Amniotic epithelial cell (primary cell): Measurements from ENCODE around the gene GALNT1.
"Not testable (repeated sequence)": the region's sequence is repeated elsewhere in the genome, so short reads cannot be mapped to it uniquely, and the experiment has no call there.

Experiments
- DNase-seq: peaks from one replicate; pipeline ENCODE4 v3.0.0-alpha.2; 2010; ENCODE audit warnings: low read depth

The GALNT1 gene

DNA sequence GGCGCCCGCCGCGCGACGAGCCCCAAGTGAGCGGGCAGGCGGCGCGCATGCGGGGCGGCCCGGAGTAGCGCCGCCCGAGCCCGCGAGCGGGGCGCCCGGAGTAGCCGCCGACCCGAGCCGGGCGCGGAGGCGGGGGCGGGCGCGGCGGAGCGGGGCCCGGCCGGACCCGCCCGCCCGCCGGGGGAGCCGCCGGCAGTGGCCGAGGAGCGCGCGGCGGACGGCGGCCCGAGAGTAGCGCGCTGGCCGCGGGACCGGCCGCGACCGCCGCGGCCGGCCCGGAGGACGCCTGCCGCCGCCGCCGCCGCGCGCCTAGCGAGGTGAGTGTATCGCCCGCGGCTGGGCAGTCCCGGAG lies at the start of gene GALNT1:
Gene GALNT1, plus strand, starts transcription at position 195 of the 352 bp plus-strand sequence. CDS start 72,923 bp downstream, outside the sequence.
- DNase-seq = no peak

DNA sequence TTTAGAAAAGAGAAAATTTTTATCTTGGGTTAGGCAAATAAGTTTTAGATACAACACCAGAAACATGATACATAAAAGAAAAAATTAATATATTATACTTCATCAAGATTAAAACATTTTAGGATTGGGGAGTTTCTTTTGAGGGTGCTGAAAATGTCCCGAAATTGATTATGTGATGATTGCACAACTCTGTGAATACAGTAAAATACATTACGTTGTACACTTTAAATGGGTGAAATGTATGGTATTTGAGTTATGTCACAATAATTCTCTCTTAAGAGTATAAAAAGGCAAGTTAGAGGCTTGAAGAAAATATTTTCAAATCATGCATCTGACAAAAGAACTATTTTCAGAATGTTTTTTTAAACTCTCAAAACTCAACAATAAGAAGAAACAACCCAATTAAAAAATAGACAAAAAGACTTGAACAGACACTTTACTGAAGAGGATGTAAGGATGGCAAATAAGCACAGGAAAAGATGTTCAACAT lies 47.6 kb upstream of the GALNT1 start:
- no peak for DNase-seq

DNA sequence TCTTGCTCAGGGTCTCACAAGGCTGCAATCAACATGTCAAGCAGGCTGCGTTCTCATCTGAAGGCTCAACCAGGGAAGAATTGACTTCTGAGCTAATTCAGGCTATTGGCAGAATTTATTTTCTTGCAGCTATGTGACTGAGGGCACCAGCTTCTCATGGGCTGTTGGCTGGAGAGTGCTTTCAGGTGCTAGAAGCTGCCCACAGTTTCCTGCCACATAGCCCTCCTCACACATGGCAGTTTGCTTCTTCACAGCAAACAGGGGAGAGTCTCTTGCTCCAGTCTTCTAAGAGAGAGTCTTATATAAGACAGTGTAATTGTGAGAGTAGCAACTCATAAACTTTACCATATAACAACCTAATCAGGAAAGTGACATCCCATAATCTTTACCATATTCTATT lies 46.2 kb upstream of the GALNT1 start:
- no peak for DNase-seq

DNA sequence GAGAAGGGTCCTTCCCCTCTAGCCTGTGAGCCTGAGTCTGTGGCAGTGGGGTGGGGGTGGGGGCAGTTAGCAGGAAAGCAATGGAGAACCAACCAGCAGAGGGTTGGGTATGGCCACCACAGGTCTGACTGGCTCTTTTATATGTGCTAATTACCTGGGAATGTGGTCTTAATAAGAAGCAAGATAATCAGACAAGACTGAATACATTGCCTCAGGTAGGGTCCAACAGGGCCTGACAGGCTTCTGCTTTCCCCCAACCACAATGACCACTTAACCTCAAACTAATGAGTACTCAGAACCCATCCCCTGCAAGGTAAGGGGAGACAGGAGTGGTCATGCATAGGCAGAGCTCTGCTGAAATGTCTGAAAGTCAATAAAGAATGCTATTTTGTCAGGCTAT lies 39.2 kb upstream of the GALNT1 start:
- DNase-seq = no peak

DNA sequence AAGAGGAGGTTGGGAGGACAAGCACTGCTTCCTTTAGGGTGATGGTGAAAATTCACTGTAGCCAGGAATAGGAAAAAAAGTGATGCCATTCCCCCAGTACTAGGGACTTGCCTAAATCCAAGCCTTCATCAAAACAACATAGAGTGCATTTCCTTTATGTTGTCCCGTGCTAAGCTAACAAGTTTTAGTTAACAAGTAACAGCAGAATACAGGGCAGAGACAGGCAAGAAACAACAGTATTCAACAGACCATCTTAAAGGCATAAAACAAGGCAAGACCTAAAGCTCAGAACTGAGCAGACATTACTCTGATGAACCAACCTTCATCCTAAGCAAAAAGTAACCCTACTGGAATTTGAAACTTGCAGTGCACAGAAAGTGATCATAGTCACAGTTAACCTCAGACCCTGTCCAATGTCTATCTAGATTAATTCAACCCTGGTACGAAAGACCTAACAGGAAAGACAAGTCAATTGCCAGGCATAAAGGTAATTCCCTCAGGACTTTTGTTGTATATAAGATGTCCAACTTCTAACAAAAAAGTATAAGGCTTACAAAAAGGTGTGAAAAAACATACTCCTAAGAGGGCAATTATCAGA lies 34.4 kb upstream of the GALNT1 start:
- DNase-seq = no peak

DNA sequence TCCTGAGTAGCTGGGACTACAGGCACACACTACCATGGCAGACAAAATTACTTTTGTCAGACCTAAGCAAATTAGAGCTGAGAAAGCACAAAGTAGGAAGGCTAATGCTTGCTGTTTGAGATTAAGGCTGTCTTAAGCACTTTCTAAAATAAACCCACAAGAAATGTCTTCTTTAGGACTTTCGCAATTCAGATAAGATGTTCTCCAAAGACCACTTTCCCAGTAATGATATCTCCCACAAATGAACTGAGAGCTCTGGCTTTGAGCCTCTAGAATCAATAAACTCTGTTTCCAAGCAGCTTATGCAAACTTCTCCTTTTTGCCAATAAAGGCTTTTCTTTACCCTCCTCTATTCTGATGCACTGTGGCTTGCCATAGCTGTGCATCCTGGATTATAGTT lies 32.0 kb upstream of the GALNT1 start:
- DNase-seq = peak; percentile 69

DNA sequence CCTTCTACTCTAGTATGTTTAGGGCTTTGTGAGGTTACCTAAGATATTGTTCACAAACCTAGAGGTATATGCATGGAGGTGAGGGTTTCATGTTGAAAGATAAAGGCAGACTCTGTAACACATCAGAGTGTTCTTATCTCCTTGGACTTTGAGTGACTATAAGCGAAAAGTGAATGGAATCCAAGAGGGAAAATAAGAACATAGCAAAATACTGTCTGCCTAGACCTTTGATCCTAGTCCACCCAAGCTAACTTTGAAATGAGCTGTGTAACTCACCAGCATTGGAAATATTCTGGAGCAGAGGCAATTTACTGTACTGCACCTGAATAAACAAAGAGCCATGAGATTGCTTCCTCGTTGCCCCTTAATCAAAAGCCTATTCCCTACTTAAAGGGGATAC lies 28.2 kb upstream of the GALNT1 start:
- DNase-seq = no peak

DNA sequence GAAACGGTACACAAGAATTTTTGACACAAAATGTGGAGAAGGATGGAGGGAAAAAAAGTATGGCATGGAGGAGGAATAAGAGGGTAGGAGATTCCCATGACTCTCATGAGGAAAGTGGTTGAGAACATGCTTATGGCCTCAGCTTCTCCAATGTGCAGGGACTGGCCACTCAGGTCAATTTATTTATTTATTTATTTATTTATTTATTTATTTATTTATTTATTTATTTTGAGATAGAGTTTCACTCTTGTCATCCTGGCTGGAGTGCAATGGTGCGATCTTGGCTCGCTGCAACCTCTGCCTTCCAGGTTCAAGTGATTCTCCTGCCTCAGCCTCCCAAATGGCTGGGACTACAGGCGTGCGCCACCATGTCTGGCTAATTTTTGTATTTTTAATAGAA lies 26.0 kb upstream of the GALNT1 start:
- DNase-seq = not testable (repeated sequence)

DNA sequence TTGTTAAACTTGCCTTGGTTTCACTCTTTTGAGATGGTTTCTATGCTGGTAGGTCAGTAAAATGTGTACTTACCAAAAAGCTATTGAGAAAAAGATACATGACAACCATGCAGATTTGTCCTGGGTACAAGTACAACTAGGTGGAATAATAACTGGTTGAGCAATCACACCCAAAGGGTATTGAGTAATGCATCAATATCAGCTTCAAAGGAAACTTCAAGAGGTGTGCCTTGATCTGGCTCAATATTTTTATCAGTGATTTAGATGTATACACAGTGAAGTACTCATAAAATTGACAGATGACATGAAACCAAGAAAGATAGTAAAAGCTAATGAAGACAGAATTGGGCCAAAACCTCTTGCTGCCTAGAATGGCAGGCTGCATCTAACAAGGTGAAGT lies 21.7 kb upstream of the GALNT1 start:
- no peak for DNase-seq

DNA sequence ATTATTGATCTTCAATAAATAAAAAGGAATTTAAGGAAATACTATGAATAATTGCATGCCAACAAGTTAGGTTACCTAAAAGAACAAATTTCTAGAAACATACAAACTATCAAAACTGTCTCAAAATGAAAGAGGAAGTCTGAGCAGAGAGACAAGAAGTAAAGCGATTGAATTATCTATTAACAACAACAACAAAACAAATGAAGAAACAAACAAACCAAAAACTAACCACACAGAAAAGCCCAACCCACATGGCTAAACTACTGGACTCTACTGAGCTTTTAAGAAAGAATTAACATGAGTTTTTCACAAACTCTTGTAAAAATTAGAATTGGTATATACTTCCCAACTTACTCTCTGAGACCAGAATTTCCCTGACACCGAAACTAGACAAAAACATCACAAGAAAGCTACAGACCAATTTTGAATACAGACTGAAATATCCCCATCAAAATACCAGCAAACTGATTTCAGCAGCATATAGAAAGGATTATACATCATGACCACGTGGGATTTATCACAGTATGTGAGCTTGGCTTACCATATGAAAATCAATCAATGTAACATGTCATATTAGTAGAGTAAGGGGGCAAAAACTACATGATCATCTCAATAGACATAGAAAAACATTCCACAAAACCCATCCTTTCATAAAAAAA lies 16.6 kb upstream of the GALNT1 start:
- no peak for DNase-seq

DNA sequence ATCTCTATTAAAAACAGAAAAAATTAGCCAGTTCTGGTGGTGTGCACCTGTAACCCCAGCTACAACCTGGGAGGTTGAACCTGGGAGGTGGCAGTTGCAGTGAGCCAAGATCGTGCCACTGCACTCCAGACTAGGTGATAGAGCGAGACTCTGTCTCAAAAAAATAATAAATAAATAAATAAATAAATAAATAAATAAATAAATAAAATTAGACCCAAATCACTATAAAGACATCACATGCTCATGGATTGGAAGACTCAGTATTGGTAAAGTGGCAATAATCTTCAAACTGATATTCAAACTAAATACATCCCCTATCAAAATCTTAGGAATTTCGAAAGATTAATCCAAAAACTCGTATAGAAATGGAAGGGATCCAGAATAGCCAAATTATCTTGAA lies 15.5 kb upstream of the GALNT1 start:
- no peak for DNase-seq

DNA sequence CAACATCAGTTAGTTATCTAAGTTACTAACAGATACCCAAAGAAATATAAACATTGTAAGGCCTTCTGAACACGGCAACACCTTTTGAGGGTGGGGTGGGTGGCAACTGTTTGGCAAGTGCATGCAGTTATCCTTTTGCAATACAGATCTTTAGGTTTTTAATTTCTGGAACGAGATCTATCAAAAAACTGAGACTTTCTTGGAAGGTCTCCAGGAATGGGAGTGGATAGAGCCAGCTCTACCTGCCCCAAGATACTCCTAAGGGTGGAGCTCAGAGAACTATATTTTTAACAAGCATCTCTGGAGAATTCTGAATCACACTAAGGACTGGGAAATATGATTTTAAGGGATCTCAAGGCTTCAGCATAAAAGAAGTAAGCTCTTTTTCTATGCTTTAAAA lies 11.4 kb upstream of the GALNT1 start:
- DNase-seq = no peak

DNA sequence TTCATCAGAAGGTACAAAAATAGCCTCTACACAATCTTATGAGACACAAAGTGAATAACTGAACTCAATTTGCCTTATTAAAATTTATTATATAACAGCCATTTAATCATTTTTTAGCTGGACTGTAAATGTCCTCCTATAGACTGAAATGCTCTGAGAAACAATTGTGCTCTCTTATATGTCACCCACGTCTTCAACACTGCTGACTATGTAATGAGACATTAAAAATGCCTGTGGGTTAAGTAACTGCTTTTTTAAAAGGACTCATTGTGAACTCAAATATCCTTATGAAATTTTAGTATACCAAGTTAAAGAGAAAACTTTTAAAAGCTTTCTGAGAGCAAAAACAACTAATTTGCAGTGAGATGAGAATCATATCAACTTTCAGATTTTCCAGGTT lies 10.4 kb upstream of the GALNT1 start:
- DNase-seq = no peak

DNA sequence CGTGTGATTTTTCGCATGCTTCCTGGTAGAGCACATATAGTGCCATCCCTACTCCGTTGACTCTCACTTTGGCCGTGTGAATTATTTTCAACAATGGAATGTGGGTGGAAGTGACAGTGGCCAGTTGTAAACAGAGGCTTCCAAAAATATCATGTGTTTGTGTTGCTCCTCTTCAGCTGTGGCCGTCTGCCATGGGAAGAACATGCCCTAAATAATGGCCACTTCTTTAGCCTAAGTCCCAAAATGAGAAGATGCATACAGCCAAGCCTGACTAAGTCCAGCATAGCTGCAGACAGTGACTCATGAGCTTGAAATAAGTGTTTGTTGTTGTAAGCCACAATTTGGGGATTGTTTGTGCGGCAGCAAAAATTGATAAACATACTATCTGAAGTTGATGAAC lies 8.9 kb upstream of the GALNT1 start:
- DNase-seq = no peak

DNA sequence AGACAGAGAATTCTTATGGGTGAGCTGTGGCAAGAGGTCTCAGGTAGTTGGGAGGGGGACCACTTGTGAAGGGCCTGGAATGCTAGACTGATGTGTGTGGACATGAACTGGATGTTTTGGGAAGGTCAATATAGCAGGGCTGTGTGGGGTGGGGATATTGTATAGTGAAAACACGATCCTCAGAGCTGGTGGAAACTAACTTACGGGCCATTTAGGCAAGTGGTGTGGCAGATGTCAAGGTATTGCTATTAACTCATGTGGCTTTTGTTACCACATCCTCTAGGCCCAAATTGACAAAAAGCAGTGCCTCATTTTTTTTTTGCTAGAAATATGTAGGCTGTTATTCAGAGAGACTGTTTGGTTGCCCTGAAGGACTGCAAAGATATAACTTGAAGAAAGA lies 8.0 kb upstream of the GALNT1 start:
- no peak for DNase-seq

DNA sequence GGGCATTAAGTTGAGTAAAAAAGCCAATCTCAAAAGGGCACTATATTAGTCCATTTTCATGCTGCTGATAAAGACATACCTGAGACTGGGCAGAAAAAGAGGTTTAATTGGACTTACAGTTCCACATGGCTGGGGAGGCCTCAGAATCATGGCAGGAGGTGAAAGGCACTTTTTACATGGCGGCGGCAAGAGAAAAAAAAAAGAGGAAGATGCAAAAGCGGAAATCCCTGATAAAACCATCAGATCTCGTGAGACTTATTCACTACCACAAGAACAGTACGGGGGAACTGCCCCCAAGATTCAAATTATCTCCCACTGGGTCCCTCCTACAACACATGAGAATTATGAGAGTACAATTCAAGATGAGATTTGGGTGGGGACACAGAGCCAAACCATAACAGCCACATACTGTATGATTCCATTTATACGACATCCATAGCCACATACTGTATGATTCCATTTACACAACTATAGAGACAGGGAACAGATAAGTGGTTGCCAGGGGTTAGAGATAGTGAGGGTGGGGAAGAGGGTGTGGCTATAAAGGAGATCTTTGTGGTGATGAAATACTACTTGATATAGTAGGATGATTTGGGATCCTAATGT lies 5.2 kb upstream of the GALNT1 start:
- DNase-seq = not testable (repeated sequence)

DNA sequence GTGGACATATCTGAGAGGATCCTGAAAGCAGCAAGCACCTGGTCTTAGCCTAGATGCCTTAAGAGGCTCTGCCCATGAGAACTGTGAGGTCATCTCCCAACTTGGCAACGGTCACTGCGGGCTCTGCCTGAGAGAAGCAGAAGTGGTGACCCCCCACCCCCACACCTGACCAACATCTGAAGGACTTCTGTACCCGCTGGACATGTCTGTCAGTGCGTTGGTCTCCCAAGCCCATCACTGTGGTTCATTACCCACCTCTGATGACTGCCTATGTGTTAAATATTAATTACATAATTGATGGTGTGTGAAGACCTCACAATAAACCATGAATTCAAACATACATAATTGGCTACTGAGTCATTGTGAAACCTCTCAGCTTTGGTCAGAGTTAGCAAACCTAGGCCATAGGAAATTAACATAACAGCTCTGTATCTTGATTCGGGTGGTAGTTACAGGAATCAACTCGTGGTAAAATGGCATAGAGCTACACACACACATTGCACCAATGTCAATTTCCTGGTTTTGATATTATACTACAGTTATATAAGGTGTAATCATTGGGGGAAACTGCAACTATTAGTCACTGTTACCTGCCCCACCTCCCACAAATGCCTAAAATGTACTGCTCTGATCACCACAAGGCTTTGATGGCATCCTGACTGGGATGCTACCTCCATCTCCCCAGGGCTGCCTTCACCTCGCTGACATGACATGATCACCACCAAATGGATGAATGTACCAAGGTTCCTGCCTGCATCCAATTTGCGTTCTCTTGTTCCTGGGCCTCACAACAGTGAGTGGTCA lies 4.3 kb upstream of the GALNT1 start:
- no peak for DNase-seq

DNA sequence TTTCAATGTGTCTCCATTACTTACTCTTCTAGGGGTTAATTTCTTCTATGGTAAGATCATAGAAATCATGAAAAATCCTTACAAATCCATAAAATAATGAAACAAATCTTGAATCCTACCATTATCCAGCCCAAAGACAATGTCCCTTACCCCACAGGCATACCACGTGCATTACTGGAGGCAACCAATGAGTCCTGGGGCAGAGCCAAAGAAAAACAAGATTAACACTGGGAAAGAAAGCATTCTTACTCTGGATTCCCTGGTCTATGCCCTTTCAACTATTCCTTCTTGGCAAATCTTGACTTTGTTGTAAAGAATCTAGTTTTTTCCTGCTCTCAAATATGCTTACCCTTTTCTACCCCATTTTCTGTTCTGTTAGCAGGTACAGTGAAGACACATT lies 3.1 kb upstream of the GALNT1 start:
- DNase-seq = no peak

DNA sequence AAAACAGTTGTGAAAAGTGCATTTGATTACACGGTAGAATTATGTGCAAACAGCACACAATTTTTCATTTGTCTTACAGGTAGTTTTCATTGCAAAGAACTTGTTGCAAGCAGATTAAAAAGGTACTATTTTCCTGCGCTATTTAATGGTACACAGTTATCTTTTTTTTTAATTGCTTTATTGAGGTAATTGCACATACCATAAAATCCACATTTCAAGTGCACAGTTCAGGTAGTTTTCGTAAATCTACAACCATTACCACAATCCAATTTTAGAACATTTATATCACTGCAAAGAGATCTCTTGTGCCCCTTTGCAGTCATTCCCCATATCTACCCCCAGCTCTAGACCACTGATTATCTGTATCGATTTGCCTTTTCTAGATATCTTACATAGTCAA lies 2.6 kb upstream of the GALNT1 start:
- DNase-seq = no peak

DNA sequence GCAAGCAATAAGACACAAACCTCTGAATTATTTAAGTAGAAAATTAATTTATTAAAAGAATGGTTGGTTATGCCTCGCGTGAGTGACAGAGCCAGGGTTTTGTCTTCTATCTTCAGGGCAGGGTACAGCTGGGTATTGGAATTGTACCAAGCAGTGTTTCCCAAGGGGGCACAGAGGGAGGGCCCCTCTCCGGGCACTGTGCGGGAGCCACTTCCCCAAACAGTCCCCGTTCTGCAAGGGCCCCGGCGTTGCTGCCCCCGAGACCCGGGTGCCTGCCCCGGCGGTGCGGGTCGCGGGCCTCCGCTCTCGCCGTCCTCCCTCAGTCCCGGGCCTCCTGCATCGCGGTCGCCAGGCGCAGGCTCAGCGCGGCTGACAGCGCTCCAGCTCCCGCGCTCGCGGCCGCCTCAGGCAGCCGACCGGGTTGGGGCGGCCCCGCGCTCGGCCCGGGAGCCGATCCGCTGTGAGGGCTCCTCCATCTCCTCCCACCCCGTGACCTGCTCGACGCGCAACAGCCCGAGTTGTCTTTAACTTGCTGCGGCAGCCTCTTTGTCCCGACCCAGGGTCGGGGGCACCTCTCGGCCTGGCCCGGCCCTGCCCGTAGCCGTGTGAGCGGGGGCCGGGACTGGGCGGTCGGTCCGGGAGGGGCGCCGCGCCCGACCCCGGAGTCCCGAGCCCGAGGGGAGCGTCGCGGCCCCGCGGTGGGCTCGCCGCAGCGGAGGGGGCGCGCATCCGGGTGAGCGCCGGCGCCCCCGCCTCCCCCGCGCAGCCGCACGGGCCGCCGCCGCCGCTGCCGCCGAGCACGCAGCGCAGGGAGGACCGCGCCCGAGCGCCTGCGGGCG lies 620 bp upstream of the GALNT1 start:
- peak; percentile 50 for DNase-seq

DNA sequence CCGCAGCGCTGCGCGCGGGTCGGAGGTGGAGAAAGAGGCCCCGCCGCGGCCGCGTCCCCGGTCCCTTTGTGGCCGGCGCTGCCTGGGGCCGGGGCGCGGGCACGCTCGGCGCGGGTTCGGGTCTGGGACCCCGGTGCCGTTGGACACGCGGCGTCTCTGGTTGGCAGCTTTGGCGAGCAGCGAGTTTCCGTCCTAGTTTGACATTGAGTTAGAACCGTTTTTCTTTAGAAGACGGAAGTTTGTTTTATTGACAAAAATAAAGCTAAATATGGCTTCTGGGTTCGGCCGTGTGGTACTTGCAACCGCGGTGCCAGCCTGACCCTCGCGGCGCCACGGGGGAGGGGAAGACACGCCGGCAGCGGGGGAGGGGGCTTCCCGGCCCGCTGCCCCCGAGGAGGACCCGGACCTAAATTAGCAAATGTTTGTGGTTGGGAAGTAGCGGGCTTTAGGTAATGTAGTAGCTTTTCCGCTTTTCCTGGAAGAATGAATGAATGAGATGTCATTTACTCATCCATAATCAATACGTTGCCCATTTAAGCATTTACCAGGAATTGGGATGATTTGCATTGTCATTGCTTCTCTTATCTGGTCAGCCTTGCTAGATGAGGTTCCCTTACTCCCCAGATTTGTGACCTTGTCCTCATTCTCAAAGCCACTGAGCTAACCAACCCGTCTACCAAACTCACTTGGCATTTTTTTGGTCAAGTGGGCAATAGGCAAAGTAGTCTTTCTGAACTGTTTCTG lies 530 bp downstream of the GALNT1 start:
- no peak for DNase-seq
